Measurements from ENCODE around the gene FRZB.

Gene FRZB

DNA sequence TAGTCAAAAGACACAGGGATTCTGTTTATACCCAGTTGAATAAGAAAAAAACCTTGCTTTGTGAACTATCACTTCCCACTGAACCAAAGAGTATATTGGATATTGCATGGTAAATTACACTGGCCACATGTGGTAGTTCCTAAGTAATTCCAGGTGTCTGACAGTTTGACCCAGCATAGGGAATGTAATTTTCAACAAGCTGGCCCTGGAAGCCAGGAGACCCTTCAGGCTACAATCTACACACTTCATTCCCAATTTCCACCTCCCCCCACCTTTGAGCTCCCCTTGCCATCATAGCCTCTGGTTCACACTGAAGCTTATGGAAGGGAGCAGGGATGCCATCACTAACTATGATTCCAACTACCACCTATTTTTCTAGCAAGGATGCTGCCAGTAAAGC, 2.8 kb downstream of the FRZB start:
- H3K4me3 ChIP-seq (ENCODE audit: low read length), result no peak overlapping the region
- peaks cover 35% of the 10 kb centered on the region for H3K27me3 ChIP-seq (ENCODE audit: control insufficient read depth, insufficient read depth, low read length)
- H3K36me3 ChIP-seq (ENCODE audit: control insufficient read depth, low read depth, low read length), result no peaks in the 10 kb centered on the region
- H3K9me3 ChIP-seq (ENCODE audit: control insufficient read depth, low read depth, low read length), result no peaks in the 10 kb centered on the region
- H3K27ac ChIP-seq (ENCODE audit: low read length), result no peak overlapping the region
- no peak overlapping the region for H3K9ac ChIP-seq (ENCODE audit: low read length)
- peaks cover 14% of the 10 kb centered on the region for H3K4me1 ChIP-seq (ENCODE audit: control insufficient read depth, low read depth, low read length)

DNA sequence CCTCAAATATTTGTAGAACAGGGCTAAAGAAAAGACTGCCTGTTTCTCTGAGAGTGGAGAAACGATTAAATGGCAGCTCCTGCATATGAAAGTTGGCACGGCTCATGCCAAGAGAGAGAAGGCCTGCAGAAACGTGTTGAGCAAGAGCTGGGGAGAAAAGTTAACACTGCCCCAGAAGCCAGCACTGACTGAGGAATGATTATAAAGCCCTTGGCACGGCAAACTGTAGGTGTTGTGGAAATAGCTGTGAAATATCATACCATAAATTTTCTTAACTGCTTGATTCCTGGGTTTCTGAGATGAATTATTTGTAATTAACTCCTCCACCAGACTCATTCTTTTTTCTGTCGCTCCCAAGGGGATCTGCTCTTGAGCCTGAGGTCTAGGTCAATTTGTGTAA, 4.3 kb downstream of the FRZB start:
- no peaks in the 10 kb centered on the region for H3K9me3 ChIP-seq (ENCODE audit: control insufficient read depth, low read depth, low read length)
- no peak overlapping the region for H3K9ac ChIP-seq (ENCODE audit: low read length)
- H3K36me3 ChIP-seq (ENCODE audit: control insufficient read depth, low read depth, low read length), result no peaks in the 10 kb centered on the region
- H3K4me1 ChIP-seq (ENCODE audit: control insufficient read depth, low read depth, low read length), result no peaks in the 10 kb centered on the region
- H3K27me3 ChIP-seq (ENCODE audit: control insufficient read depth, insufficient read depth, low read length), result peaks cover 31% of the 10 kb centered on the region
- H3K4me3 ChIP-seq (ENCODE audit: low read length), result no peak overlapping the region
- H3K27ac ChIP-seq (ENCODE audit: low read length), result no peak overlapping the region

DNA sequence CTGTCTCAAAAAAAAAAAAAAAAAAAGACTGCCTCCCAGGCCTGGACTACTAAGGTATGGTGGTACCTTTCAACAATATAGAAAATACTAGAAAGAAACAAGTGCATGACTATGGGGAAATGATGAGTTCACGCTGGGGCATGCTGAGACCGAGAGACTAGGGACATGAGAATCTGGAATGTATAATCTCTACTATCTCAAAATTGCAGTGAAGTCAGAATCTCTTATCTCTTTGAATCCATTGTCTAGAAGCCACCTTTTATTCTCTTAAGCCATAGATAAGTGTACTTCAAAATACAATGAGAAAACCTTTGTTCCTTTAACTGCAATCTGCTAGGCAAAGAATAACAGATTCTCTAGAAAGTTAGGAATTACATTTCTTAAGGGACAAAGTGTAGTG, 5.6 kb downstream of the FRZB start:
- H3K9ac ChIP-seq (ENCODE audit: low read length), result no peak overlapping the region
- H3K4me1 ChIP-seq (ENCODE audit: control insufficient read depth, low read depth, low read length), result no peaks in the 10 kb centered on the region
- no peak overlapping the region for H3K4me3 ChIP-seq (ENCODE audit: low read length)
- peaks cover 18% of the 10 kb centered on the region for H3K27me3 ChIP-seq (ENCODE audit: control insufficient read depth, insufficient read depth, low read length)
- H3K36me3 ChIP-seq (ENCODE audit: control insufficient read depth, low read depth, low read length), result no peaks in the 10 kb centered on the region
- no peaks in the 10 kb centered on the region for H3K9me3 ChIP-seq (ENCODE audit: control insufficient read depth, low read depth, low read length)
- H3K27ac ChIP-seq (ENCODE audit: low read length), result no peak overlapping the region

DNA sequence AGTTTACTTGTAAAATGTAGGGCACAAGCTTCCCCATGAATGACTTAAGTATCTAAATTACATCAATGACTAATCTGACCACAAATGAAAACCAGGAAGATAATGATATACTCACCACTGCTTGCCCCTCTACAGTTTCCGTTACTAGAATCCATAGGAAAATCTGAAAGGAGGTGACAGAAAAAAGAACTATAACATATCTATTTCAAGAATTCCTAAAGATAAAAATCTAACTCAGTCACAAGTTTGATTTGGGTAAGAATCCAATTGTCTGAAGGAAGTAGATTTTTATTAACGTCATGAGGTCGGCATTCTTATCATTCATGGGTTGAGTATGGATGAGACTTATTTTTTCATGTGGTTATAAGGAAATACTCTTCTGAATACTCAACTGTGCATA, 7.8 kb downstream of the FRZB start:
- Histone ChIP-seq H3K4me3 (ENCODE audit: low read length) (no peak overlapping the region), H3K4me1 (ENCODE audit: control insufficient read depth, low read depth, low read length) (no peaks in the 10 kb centered on the region), H3K27me3 (ENCODE audit: control insufficient read depth, insufficient read depth, low read length) (no peaks in the 10 kb centered on the region), H3K27ac (ENCODE audit: low read length) (no peak overlapping the region), H3K9me3 (ENCODE audit: control insufficient read depth, low read depth, low read length) (no peaks in the 10 kb centered on the region), H3K36me3 (ENCODE audit: control insufficient read depth, low read depth, low read length) (no peaks in the 10 kb centered on the region), H3K9ac (ENCODE audit: low read length) (no peak overlapping the region)

DNA sequence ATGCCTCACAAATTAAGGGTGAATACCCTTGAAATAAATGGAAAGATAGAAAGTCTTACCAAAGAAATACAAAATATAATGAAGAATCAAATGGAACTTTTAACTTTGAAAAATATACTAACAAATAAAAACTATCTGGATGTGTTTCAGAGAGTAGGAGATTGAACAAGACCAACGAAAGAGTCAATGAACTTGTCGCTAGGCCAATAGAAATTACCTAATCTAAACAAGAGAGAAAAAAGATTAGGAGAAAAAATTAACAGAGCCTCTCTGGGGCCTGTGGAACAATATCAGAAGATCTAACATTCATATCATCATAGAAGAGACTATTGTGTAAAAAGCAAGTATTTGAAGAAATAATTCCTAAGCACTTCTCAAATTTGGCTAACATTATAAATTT, 11.1 kb downstream of the FRZB start:
- H3K9ac ChIP-seq (ENCODE audit: low read length), result no peak overlapping the region
- H3K27ac ChIP-seq (ENCODE audit: low read length), result no peak overlapping the region
- H3K27me3 ChIP-seq (ENCODE audit: control insufficient read depth, insufficient read depth, low read length), result no peaks in the 10 kb centered on the region
- H3K36me3 ChIP-seq (ENCODE audit: control insufficient read depth, low read depth, low read length), result no peaks in the 10 kb centered on the region
- no peak overlapping the region for H3K4me3 ChIP-seq (ENCODE audit: low read length)
- no peaks in the 10 kb centered on the region for H3K9me3 ChIP-seq (ENCODE audit: control insufficient read depth, low read depth, low read length)
- no peaks in the 10 kb centered on the region for H3K4me1 ChIP-seq (ENCODE audit: control insufficient read depth, low read depth, low read length)

DNA sequence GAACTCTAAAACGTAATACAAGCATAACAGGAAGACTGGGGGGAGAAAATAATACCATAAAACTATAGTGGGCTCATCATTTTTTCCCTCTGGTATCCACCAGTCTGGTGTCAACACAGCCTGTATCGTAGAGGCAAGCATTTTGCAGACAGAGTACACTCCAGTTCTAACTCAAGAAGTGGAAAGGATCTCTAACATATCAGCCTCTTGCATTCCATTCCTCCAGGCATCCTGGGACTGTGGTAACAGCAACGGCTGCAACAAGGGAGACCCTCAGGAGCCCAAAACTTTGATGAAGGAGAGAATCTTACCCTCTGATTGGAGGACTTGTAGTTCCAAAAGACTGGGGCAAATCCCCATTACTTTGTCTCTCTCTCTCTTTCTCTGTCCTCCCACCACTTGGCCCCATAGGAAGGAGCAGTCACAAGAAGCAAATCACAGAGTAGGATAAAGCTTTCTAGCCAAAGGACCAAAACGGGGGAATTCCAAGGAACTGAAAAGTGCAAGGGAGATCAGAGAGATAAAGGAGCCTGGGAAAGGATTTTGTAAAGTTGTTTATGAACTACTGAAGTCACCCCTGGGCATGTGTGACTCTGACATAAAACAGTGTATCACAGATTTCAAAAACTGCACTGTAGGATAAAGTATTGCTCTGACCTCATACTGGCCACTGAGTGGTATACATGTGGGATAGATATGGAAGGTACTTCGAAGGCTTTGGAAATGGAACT, 11.9 kb downstream of the FRZB start:
- no peaks in the 10 kb centered on the region for H3K36me3 ChIP-seq (ENCODE audit: control insufficient read depth, low read depth, low read length)
- no peaks in the 10 kb centered on the region for H3K27me3 ChIP-seq (ENCODE audit: control insufficient read depth, insufficient read depth, low read length)
- no peak overlapping the region for H3K9ac ChIP-seq (ENCODE audit: low read length)
- H3K4me3 ChIP-seq (ENCODE audit: low read length), result no peak overlapping the region
- H3K27ac ChIP-seq (ENCODE audit: low read length), result no peak overlapping the region
- no peaks in the 10 kb centered on the region for H3K4me1 ChIP-seq (ENCODE audit: control insufficient read depth, low read depth, low read length)
- H3K9me3 ChIP-seq (ENCODE audit: control insufficient read depth, low read depth, low read length), result no peaks in the 10 kb centered on the region

DNA sequence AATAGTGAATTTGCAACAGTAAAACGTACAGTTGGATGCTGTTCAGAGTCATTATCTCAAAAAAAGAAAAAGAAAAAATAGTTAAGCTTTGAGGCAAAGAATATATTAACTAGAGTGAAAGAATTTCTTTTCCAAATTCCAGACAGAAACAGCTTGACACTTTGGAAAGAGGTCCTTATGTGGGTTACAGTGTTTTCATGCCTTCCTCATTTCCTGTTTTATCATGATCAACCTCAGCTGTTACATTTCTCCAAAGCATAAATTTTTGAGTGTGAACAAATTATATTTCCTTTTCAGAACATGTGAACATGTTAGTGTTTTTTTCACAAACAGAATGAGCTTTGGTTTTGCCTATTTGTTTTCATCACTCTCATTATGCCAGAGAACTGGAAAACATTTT, 13.6 kb downstream of the FRZB start:
- H3K4me1 ChIP-seq (ENCODE audit: control insufficient read depth, low read depth, low read length), result no peaks in the 10 kb centered on the region
- H3K4me3 ChIP-seq (ENCODE audit: low read length), result no peak overlapping the region
- H3K9me3 ChIP-seq (ENCODE audit: control insufficient read depth, low read depth, low read length), result no peaks in the 10 kb centered on the region
- no peaks in the 10 kb centered on the region for H3K27me3 ChIP-seq (ENCODE audit: control insufficient read depth, insufficient read depth, low read length)
- no peaks in the 10 kb centered on the region for H3K36me3 ChIP-seq (ENCODE audit: control insufficient read depth, low read depth, low read length)
- H3K27ac ChIP-seq (ENCODE audit: low read length), result no peak overlapping the region
- H3K9ac ChIP-seq (ENCODE audit: low read length), result no peak overlapping the region

DNA sequence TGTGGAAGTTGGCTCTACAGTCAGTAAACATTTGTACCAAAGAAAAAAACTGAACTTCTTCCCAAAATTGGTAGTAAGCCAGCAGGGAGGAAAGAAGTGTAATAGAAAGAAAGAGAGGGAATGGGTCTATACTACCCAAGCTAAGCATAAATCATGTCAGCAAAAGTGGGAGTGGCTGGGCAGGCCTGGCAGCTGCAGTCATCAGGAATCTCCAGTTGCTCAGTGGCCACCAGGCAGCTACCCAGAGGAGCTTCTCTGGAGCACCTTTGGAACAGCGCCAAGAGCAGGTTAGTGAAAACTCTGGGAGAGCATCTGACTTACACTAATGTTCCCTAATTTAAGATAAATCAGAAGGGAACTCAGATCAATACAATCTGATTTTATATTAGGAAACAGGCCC, 14.3 kb downstream of the FRZB start:
- H3K9ac ChIP-seq (ENCODE audit: low read length), result no peak overlapping the region
- H3K27ac ChIP-seq (ENCODE audit: low read length), result no peak overlapping the region
- H3K4me3 ChIP-seq (ENCODE audit: low read length), result no peak overlapping the region
- no peaks in the 10 kb centered on the region for H3K36me3 ChIP-seq (ENCODE audit: control insufficient read depth, low read depth, low read length)
- H3K27me3 ChIP-seq (ENCODE audit: control insufficient read depth, insufficient read depth, low read length), result no peaks in the 10 kb centered on the region
- H3K9me3 ChIP-seq (ENCODE audit: control insufficient read depth, low read depth, low read length), result no peaks in the 10 kb centered on the region
- H3K4me1 ChIP-seq (ENCODE audit: control insufficient read depth, low read depth, low read length), result no peaks in the 10 kb centered on the region

DNA sequence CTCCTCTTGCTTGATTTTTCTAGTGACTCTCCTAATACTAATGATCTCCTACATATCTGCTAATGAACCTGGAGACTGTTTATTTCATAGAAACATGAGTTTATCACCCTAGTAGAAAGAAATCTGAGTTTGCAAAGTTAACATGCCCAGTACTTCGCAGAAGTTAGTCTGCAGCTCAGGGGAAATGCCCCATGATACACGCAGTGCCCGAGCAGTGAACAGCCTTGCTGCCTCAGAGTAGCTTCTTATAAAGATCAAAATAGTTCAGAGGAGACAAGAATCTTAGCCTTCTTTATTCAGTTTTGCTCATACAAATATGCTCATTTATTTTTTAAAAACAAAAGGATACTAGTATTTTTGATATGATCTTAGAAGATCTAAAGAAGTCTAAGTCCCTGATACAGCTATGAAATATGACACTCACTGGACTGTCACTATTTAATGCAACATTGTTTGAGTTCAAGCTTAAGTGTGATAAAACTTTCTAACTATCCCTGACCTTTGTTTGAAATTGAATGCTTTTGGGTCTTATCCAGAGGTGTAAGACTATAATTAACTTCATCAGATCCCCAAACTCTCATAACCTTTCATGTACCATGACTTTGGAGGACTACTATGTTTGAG, 20.5 kb downstream of the FRZB start:
- H3K27me3 ChIP-seq (ENCODE audit: control insufficient read depth, insufficient read depth, low read length), result no peaks in the 10 kb centered on the region
- H3K4me1 ChIP-seq (ENCODE audit: control insufficient read depth, low read depth, low read length), result no peaks in the 10 kb centered on the region
- no peaks in the 10 kb centered on the region for H3K9me3 ChIP-seq (ENCODE audit: control insufficient read depth, low read depth, low read length)
- H3K9ac ChIP-seq (ENCODE audit: low read length), result no peak overlapping the region
- H3K4me3 ChIP-seq (ENCODE audit: low read length), result no peak overlapping the region
- no peak overlapping the region for H3K27ac ChIP-seq (ENCODE audit: low read length)
- H3K36me3 ChIP-seq (ENCODE audit: control insufficient read depth, low read depth, low read length), result no peaks in the 10 kb centered on the region

DNA sequence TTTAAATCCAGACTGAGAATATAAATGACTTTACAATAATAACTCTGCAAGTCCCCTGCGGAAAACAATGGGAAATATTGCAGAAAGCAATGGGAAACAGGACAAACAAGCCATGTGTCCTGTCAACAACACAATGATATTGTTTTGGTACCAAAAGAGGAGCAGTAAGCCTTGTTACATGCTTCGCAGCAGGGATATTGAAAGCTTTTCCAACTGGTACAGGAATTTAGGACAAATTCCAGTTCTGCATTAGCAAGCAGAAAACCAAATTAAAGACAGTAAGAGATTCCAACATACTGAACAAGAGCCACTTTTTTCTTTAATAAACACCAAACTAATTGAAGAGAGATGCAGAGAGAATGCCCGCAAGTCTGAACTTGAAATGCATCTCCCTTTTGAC, 30.0 kb downstream of the FRZB start:
- H3K9ac ChIP-seq (ENCODE audit: low read length), result no peak overlapping the region
- H3K27me3 ChIP-seq (ENCODE audit: control insufficient read depth, insufficient read depth, low read length), result no peaks in the 10 kb centered on the region
- no peaks in the 10 kb centered on the region for H3K9me3 ChIP-seq (ENCODE audit: control insufficient read depth, low read depth, low read length)
- H3K4me3 ChIP-seq (ENCODE audit: low read length), result no peak overlapping the region
- H3K4me1 ChIP-seq (ENCODE audit: control insufficient read depth, low read depth, low read length), result peaks cover 16% of the 10 kb centered on the region
- H3K27ac ChIP-seq (ENCODE audit: low read length), result no peak overlapping the region
- H3K36me3 ChIP-seq (ENCODE audit: control insufficient read depth, low read depth, low read length), result no peaks in the 10 kb centered on the region

DNA sequence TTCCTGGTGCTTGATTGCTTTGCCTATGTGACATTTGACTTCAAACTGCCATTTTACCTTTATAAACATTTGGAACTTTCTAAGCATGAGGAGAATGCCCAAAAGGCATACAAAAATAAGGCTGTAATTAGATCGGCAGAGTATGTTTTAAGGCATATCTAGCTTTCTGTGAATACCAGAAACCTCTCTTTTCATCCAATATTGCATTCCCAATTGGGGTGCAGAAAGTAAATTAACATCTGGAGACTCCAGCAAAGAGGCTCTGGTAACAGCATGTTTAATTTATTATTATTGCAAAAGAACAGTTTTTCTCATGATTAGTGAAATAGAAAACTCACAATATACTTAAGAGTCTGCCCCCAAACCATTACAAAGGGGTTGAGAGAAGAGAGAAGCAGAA, 32.1 kb downstream of the FRZB start:
- H3K36me3 ChIP-seq (ENCODE audit: control insufficient read depth, low read depth, low read length), result no peaks in the 10 kb centered on the region
- no peak overlapping the region for H3K4me3 ChIP-seq (ENCODE audit: low read length)
- no peaks in the 10 kb centered on the region for H3K27me3 ChIP-seq (ENCODE audit: control insufficient read depth, insufficient read depth, low read length)
- H3K9me3 ChIP-seq (ENCODE audit: control insufficient read depth, low read depth, low read length), result no peaks in the 10 kb centered on the region
- no peak overlapping the region for H3K9ac ChIP-seq (ENCODE audit: low read length)
- H3K4me1 ChIP-seq (ENCODE audit: control insufficient read depth, low read depth, low read length), result peaks cover 7% of the 10 kb centered on the region
- no peak overlapping the region for H3K27ac ChIP-seq (ENCODE audit: low read length)

Measured in iPS-18a (cell line).